RPMI8226 (cell line): ENCODE data around the gene CLUH.

Source experiments
- DNase-seq: peaks from one replicate; pipeline ENCODE4 v3.0.0-alpha.2; 2015

Gene CLUH, protein sequence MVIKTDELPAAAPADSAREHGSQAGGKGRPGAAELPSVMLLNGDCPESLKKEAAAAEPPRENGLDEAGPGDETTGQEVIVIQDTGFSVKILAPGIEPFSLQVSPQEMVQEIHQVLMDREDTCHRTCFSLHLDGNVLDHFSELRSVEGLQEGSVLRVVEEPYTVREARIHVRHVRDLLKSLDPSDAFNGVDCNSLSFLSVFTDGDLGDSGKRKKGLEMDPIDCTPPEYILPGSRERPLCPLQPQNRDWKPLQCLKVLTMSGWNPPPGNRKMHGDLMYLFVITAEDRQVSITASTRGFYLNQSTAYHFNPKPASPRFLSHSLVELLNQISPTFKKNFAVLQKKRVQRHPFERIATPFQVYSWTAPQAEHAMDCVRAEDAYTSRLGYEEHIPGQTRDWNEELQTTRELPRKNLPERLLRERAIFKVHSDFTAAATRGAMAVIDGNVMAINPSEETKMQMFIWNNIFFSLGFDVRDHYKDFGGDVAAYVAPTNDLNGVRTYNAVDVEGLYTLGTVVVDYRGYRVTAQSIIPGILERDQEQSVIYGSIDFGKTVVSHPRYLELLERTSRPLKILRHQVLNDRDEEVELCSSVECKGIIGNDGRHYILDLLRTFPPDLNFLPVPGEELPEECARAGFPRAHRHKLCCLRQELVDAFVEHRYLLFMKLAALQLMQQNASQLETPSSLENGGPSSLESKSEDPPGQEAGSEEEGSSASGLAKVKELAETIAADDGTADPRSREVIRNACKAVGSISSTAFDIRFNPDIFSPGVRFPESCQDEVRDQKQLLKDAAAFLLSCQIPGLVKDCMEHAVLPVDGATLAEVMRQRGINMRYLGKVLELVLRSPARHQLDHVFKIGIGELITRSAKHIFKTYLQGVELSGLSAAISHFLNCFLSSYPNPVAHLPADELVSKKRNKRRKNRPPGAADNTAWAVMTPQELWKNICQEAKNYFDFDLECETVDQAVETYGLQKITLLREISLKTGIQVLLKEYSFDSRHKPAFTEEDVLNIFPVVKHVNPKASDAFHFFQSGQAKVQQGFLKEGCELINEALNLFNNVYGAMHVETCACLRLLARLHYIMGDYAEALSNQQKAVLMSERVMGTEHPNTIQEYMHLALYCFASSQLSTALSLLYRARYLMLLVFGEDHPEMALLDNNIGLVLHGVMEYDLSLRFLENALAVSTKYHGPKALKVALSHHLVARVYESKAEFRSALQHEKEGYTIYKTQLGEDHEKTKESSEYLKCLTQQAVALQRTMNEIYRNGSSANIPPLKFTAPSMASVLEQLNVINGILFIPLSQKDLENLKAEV (N-terminal part only)

DNA sequence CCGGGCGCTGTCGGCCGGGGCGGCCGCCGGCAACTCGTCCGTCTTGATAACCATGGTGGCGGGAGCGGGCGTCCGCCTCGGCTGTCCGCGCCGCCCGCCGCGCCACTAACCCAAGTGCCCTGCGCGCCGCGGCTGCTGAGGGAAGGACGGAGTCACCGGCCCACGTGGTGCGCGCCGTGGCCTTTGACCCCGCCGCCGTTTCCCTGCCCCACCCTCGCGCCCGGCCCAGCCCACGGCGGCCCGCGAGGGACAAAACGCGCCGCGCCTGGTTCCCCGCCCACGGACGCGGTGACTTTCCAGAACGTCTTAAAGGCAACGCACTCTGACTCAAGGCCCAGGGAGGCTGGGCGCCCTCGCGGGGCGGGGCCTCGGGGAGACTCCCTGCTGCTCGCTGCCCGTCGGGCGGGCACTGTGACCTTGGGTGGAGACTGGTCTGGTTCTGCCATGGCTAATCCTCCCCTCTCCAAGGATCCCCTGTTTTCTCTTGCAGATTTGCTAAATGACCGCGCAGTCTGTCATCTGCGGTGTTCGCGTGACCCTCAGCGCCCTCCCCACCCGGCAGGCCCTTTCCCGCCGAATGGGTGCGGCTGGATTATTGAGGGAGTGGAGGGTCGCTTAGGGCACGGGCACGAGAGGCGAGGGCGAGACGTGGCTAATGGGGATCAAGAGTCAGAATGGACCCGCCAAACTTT lies at the start of gene CLUH:
Gene CLUH (minus strand): TSS at position 157 of the 692 bp plus-strand sequence. CDS start 103 bp downstream, at position 54.
- peak; percentile 95 for DNase-seq

DNA sequence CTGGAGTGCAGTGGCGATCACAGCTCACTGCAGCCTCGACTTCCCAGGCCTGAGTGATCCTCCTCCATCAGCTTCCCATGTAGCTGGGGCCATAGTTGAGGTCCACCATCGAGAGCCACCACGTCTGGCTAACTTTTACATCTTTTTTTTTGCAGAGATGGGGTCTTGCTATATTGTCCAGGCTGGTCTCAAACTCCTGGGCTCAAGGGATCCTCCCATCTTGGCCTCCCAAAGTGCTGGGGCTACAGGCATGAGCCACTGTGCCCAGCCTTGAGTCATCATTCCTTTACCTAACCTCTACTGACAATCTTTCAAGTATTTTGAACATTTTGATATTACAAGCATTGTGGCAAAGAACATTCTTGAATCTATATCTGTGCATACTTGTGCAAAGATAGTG lies 47.3 kb upstream of the CLUH start:
- DNase-seq, result no peak

DNA sequence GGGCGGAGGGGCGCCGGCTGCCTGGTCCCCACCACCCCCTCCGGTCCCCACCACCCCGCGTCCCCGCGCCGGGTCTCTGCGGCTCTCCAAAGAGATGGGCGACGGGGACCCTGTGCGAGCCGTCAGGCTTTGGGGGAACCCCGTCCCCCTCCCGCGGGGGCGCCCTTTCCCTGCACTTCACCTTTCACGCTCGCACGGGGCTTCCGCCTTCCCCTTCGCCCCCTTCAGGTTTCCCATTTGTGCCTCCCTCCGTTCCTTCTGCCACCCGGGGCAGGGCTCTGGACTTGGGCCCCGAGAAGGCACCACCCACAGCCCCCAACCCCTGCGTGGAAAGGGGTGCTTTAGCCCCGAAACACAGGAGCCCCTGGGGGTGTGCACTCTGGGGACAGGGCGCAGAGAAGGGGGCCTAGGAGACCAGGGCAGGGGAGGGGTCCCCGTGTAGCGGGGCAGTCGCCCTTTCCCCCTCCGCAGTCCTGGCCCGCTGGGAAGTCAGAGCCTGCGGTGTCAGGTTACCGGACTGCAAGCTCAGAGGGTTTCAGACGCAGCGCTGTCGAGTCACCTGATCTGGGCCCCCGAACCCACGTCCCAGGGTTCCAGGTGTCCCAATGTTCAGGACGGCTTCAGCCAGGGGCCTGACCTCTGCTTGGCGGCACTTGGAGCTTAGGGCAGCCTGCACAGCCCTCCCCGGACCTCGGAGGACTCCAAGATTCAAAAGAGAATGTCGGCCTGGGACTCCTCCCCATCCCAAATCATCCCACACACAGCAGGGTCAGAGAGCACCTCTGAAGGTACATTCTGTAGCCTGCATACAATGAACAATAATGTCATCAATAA lies 44.5 kb upstream of the CLUH start:
- no peak for DNase-seq

DNA sequence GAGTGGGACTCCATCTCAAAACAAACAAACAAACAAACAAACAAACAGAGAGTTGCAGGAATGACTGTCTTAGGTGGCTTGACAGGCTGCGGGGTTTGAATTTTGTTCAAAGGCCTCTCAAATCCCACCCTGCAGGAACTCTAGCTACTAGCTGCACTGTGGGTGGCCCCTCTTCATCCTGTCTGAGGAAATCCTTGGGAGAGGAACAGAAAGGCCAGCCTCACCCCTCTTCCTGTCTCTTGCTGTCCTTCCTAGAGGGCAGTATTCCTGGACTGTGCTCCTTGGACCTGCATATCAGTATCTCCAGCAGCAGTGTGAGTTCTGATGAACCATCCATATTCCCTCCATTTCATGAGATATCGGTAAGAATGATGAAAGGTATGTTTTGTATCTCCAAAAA lies 39.9 kb upstream of the CLUH start:
- no peak for DNase-seq

DNA sequence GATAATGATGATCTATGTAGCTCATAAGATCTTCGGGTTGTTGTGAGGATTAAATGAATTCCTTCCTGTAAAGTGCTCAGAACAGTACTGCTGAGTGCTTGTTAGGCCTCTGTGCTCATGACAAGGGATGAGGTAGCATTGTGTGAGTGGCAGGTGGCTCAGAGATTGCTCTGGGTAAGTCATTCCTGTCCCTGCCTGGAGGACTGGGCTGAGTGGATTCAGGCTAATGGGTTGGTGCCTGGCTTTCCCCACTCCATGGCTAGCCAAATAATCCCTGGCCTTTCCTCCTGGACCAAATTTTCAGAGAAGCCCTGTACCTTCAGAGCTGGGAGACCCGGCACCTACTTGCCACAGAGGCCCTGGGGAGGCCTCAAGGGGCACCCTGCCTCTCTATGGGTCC lies 39.2 kb upstream of the CLUH start:
- no peak for DNase-seq

DNA sequence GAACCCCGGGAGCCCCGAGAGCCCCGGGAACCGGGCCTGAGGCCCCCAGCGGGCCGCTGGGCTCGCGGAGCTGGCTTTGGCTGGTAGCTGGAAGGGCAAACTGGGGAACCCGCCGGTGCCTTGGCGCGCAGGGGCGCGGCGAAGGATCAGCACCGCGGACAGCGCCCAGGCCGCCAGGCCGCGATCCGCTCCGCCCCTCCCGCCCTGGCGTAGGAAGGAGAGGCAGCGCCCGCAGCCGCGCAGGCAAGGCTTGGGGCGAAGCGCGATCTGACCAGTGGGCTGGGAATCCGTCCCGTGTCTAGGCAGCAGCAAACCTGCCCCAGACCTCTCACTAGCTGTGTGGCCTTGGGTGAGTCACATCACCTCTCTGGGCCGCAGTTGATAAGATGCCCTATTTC lies 38.2 kb upstream of the CLUH start:
- peak; percentile 83 for DNase-seq

DNA sequence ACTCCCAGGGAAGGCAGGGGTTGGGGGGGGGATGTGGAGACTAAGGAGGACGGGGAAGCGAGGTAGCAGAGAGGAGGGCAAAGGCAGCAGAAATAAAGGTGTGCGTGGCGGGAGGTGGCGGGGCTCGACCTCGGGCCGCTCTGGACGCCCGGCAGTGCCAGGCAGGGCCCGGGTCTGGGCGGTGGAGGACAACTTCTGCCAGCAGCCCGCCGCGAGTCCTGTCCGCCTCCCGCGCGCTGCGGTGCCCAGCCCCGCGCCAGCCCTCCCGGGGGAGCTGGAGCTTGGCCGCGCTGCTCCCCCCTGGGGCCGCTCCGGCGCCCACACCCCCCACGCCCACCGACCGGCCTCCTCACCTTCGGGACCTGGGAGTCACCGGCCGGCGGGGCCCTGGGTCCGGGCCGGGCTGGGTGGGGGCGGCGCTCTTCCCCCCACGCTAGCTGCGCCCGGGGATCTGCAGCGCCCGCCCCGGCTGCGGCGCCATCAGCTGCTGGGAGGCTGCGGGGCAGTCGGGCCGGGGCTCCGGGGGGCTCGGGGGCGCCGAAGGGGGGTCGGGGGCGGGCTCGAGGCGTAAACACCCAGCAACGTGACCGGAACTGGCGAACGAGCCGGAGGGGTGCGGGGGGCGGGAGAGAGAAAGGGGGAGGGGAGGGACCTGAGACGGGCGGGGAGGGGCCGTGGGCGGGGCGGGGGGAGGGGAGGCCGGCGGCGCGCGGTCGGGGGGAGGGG lies 37.7 kb upstream of the CLUH start, which contains the start of gene CCDC92B:
Gene CCDC92B (minus strand): TSS at position 595 of the 726 bp plus-strand sequence. CDS start 14,507 bp downstream, outside the sequence.
- DNase-seq, result no peak

DNA sequence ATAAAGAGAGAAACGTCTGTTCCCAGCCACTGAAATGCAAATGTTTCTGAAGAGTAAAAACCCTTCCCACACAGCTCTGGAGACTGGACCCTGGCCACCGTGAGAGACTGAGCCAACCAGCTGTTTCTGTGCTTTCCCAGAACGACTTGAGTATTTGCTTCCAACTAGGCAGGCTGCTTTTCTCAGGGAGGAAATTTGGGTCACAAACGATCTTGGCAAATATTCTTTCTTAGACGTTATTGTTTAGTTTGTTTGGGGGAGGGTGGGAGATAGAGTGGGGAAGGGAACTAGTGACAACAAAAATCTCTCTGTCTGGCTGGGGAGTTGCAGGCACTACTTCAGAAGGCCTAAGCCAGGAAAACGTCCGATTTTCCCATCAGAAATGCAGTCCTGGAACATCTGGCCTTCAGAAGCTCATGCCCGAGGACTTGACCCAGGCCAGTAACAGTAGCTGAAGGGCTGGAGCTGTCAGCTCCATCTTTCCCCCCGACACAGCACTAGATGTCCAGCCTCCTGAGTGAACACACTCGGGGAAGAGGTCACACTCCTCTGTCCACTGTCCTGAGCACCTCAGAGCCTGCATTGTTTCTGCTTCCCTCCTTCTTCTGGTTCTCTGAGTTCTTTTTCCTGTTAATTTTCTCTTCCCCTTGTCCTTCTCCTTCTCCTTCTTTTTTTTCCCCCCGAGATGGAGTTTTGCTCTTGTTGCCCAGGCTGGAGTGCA lies 33.9 kb upstream of the CLUH start:
- DNase-seq, result no peak

DNA sequence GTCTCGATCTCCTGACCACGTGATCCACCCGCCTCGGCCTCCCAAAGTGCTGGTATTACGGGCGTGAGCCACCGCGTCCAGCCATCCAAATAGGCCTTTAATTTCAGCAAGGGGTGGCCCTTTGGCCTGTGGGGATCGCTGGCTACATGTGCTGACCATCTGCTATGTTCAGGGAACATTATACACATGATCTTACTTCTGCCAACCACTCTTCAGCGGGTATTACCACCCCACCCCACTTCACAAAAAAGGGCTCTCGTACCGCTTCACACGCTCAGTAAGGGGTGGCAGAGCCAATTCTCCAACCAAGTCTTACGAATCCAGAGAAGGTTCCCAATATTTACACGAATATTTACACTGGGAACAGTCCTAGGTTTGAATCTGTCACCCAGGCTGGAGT lies 26.1 kb upstream of the CLUH start:
- no peak for DNase-seq

DNA sequence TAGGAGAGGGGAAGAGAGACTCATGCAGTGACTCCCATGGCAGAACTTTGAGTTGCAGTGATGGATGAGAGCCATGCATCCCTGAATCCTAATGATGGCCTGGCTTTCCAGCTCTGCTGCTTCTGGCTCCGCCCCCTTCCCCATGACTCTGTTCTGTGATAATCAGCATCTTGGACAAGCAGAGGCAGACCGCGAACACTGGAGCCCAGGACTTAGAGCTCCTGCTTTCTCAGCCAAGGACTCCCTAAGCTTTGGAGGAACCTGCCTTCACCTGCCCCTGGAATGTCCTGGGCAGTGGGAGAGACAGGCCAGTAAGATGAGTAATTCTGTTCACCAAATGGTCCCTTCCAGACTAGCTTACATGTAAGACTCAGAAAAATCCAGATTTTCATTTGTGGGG lies 25.4 kb upstream of the CLUH start:
- DNase-seq, result no peak

DNA sequence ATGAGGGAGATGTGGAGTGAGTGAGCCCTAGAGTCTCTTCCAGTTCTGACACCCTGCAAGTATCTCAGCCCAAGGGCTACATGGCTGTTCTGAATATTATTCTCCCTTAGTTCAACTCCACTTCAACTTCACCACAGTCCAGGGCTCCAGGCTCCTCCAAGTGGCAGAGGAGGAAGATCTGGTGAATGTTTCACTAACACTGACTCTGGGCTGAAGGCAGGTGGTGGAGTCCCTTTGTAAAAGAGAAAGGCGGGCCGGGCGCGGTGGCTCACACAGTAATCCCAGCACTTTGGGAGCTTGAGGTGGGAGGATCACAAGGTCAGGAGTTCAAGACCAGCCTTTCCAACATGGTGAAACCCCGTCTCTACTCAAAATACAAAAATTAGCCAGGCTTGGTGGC lies 24.3 kb upstream of the CLUH start:
- DNase-seq, result no peak

DNA sequence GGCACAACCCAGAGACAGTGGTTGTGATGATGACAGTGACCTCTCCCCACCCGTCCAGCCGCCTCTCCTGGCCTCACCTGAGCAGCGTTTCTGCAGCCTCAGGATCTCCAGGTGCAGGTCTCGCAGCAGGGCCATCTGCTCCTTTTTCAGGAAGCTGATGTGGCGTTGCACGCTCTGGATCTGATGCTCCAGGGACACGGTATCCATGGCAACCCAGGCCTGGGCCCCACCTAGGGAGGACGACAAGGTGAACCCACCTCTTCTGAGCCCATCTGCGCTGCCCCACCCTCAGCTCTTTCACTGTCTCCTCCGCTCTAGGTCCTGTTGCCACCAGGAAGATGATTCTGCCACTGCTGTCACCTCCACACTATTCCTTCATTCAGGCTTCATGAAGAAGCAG lies 23.4 kb upstream of the CLUH start:
- DNase-seq, result no peak

DNA sequence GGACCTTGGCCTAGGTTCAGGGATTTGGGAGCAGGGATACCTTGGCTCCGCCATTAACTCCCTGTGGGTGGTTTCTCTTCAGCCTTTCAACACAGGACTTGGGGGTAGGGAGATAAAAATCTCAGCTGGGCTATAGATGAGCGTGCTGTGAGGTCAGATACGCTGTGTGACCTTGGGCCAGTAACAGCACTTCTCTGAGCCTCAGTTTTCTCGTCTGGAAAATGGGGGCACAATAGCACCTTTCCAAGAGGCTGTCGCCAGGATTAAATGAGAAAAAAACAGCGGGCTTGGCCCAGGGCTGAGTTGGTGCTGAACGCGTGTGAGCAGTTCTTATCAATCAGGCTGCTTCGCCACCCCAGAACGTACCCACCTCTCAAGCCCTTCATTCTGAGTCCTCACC lies 20.2 kb upstream of the CLUH start:
- no peak for DNase-seq

DNA sequence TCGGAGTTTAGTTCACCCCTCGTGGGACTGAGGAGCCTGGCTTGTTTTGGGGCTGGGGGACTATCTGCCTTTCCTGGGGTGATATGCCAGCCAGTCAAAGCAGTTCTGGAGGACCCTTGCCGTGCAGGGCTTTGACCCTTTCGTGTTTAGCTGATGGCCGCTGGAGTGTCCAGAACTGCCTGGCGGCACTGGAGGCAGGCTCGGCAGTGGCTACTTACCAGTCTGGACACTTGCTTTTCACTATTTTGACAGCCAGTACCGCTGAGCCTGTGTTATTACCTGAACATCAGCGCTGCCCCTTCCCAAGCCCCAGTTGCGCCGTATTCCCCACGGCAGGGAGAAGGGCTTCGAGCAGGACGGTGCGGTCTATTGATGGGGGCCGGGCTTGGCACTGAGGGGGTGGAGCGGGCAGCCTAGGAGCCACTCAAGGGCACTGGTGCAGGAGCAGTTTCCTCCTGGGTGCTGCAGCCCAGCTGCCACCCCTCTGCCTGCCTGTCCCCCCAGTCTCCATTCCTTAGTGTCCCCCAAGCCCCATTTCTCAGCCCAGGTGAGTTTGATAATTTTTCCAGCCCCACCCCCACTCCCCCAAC lies 19.3 kb upstream of the CLUH start:
- DNase-seq, result no peak

DNA sequence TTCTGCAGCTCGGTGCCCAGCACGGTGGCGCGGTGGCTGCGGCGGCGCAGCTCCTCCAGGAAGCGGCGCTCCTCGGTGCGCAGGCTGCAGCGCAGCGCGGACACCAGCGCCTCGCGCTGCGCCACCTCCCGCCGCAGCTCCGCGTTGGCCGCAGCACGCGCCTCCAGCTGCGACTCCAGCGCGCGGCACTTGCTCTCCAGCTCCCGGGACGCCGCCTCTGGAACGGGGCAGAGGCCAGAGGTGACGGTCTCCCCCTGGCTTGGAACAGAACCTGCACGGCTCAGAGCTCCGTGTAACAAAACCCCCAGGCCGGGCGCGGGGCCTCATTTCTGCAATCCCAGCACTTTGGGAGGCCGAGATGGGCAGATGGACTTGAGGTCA lies 13.2 kb upstream of the CLUH start:
- peak; percentile 70 for DNase-seq

DNA sequence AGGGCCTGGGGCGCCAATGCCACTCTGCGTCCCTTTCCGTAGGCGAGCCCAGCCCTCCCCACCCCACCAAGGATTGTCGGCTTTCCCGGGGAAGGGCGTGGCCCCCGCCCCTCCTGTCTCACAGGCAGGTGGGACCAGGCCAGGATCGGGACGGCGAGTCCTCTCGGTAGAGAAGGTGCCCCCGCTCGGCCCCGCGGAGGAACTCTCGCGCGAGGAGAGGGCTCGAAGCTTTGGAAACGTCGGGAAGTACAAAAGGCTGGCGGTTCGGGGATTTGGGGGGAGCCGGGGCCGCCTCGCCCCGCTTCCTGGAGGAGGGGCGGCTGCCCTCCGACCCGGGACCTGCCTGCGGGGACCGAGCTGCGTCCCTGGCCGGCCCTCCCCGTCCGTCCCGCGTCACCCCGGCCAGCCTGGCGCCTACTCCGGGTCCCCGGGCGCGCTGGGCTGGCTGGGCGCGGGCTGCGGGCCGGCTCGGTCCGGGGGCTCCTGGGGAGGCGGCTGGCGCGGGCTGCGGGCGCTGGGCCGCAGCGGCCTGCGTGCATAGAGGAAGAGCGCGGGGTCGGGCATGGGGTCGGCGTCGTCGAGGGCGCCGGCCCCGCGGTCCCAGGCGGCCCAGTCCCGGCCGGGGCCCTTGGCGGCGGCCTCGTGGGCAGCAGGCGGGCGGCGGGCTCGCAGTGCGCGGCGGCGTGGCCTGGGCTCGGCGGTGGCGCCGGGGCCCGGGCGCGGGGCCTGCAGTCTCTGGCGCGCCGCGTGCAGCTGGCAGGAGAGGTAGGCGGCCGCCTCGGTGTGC lies 12.6 kb upstream of the CLUH start:
- DNase-seq, result no peak

DNA sequence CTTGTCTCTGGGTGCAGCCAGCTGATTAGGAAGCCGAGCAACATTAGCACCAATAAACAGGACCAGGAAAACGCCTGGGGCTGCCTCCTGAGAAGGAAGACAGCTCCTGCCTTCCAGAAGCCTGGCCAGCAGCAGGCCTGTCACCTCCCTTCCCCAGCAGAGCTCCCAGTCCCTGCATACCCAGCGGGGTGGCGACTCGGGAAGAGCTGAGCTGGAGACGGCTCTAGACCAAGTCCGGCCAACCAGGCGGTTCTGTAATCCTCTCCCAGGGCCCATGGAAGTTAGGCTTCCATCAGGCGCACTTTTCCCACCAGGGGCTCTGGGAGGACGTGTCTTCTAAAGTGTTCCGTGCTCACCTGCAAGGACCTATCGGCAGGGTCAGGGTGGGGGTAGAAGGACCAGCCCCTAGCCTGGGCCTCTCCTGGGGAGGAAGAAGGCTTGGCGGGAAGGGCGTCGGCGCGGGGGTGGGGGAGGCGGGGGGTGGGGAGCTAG lies 12.0 kb upstream of the CLUH start:
- DNase-seq, result no peak

DNA sequence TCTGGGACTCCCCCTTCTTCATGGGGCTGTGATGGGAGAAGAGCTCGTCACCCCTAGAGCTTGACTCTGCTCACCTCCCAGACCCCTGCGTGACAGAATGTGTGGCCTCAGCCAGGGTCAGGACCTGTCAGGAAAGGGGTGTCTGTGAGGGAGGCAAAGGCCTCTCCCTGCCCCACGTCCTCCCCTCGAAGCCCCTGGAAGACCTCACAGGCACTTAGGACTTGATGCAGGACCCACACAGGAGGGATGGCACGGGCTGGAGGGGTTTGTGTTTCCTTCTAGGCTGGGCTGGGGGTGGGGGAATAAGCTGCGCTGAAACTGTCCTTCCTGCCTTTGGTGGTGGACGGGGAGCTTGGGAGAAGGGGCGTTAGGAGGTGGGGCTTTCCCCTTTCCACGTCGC lies 11.0 kb upstream of the CLUH start:
- no peak for DNase-seq

DNA sequence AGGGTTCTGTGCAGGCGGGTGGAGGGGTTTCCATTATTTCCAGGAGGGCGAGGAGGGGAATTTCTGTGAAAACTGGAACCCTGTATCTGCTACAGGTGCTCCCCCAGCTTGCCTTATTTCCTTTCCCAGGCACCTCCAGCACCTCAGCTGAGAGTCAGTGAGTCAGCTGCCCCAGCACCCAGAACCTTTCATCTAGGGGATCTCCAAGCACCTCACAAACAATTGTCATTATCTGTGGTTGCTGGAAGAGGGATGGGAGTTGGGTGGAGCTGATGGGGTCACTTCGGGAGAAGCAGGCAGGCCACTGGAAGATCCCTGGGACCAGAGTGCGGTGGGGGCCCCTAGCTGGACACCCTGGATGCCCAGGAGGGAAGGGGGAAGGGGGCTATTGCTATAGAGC lies 10.0 kb upstream of the CLUH start:
- DNase-seq, result no peak
